Activated CD4-positive, alpha-beta T cell treated with anti-CD3 and anti-CD28 coated beads, Interleukin-2, Interleukin-6, amounts not matched to agents 100 ng/mL and 50 ng/mL, durations not matched to agents 16 hours and 8 hours (primary cell): ENCODE data around the gene GALNT16.
"Not testable (repeated sequence)": the region's sequence is repeated elsewhere in the genome, so short reads cannot be mapped to it uniquely, and the experiment has no call there.

Experiments
- DNase-seq: peaks from one replicate; pipeline ENCODE4 v3.0.0-alpha.2; 2020

GALNT16 gene

GRCh38 chr14:69287098-69288010 is 27.4 kb downstream of the GALNT16 start:
- DNase-seq = no peak

- no peak for DNase-seq
Measured at GRCh38 chr14:69288011-69288771, 28.2 kb downstream of the GALNT16 start.

- DNase-seq = no peak
Measured at GRCh38 chr14:69288956-69289705, 29.2 kb downstream of the GALNT16 start.

- DNase-seq = no peak
Measured at GRCh38 chr14:69289811-69290520, 30.0 kb downstream of the GALNT16 start.

DNA sequence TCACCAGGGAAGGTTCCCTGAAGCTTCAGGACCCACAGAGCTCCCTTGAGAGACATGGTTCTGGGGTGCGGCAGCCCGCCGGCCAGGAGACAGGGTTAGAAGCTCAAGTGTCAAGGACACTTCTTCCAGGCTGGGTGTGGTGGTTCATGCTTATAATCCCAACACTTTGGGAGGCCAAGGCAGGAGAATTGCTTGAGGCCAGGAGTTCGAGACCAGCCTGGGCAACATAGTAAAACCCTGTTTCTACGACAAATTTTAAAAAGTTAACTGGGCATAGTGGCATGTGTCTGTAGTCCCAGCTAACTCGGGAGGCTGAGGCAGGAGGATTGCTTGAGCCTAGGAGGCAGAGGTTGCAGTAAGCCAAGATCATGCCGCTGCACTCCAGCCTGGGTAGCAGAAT is 30.9 kb downstream of the GALNT16 start:
- not testable (repeated sequence) for DNase-seq

DNA sequence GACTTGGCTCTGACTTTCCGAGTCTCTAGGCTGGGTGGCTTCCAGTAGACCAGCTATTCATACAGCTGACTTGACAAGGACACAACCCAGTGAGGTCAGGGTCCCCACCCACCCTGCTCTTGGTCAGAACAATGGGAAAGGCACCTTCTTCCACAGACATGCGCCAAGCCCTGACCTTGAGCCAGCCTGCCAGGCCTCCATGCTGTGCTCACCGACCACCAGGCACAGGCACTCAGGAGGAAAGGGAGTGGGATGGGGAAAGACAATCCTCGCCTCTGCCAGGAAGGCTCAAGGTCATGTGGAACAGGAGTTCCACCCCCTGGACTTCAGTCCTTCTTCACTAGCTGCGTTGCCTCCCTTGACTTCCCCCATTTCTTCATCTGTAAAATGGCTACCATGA is 31.4 kb downstream of the GALNT16 start:
- DNase-seq = no peak

- no peak for DNase-seq
Measured at GRCh38 chr14:69291891-69292561, 32.1 kb downstream of the GALNT16 start.

DNA sequence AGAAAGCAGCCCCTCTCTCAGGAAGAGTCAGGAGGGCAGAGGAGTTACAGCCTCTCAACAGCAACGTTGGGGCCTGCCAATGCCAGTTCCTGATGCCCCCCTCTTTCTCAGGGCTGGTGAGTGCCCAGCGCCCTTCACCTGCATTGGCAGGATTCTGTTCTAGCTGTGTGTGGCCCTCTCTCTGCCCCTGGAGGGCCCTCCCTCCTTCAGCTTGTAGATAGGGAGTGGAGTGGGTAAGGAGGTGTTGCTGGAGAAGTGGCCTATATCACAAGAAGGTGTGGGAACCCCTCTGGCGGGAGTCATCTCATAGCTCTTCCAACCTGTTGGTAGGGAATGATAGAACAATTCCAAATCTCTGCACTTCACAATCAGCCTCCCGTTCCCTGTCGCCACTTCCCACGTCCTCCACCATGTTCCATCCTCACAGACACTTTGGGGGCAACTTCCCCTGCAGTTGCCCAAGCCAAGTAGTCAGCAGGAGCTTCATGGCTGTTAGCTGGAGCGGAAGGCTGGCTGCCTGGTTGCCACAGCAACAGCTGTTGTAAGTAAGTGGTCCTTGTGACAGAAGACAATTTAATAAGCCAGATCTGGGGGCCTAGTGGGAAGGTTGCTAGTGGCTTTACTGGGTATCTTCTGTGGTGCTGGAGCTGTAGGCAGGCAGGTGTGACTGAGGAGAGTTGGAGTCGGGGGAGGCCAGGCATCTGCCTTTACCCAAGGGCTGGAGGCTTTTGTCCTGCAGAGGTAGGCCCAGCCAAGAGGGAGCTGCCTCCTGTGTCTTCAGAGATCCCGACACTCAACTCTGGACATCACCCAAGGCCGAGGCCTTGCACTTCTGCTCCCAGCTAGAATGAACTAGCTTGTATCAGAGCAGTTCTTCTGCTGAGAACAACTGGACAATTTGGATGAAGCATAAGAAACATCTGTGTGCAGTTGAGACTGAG is 38.4 kb downstream of the GALNT16 start:
- no peak for DNase-seq

DNA sequence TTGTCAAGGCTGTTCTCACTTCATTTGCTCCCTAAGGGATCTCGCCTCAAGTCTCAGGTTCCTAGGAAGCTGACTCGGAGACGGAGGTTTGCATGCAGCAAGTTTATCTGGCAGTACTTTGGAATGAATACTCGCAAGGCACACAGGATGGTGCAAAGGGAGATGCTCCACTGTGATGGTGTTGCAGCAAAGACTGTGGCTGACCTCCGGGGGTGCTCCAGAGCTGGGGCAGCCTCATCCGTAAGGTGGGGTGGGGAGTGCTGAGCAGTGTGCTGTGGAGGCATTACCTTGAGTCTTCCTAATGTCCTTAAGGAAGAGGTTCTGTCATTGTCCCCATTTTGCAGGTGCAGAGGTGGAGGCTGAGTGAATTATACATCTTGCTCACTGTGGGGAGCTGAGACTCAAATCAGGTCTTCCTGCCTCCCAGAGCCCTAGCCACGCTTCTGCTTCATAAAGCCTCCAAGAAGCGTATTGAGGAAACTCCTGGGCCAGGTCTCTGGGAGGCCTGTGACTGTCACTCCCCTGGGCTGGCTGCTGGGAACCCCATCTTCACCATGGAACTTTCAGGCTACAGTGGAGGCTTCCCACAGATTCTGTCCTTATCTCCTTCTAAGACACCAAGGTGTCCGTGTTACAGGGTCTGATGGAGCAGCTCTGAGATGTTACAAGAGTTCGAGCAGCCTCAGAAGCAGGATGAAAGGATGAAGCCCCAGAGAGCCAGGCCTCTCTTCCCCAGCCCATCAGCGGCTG is 39.5 kb downstream of the GALNT16 start:
- DNase-seq = no peak

GRCh38 chr14:69300601-69301221 is 40.8 kb downstream of the GALNT16 start:
- DNase-seq = no peak

GRCh38 chr14:69303086-69303485 is 43.1 kb downstream of the GALNT16 start:
- no peak for DNase-seq

- DNase-seq = no peak
Measured at GRCh38 chr14:69312608-69313007, 52.6 kb downstream of the GALNT16 start.

GRCh38 chr14:69313176-69313575 is 53.2 kb downstream of the GALNT16 start:
- no peak for DNase-seq

DNA sequence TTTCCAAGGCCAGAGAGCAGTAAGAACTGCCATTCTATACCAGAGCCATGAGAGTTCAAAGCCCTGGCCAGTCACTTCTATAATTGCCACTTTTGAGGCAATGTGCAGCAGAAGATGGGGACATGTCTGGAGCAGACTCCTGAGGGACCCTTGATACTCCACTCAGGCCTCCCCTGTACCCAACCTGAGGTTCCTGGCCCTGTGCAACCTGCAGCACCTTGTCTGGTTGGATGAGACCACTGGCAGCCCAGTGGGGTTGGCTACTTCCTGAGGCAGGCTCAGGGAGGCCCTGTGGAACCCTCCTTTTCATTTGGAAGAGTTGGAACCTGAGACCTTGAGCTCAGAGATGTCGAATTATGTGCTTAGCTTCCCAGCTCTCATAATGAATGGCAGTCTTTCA is 54.4 kb downstream of the GALNT16 start:
- DNase-seq = no peak

GRCh38 chr14:69315301-69315700 is 55.3 kb downstream of the GALNT16 start:
- DNase-seq = no peak

- no peak for DNase-seq
Measured at GRCh38 chr14:69316449-69317101, 56.6 kb downstream of the GALNT16 start.

DNA sequence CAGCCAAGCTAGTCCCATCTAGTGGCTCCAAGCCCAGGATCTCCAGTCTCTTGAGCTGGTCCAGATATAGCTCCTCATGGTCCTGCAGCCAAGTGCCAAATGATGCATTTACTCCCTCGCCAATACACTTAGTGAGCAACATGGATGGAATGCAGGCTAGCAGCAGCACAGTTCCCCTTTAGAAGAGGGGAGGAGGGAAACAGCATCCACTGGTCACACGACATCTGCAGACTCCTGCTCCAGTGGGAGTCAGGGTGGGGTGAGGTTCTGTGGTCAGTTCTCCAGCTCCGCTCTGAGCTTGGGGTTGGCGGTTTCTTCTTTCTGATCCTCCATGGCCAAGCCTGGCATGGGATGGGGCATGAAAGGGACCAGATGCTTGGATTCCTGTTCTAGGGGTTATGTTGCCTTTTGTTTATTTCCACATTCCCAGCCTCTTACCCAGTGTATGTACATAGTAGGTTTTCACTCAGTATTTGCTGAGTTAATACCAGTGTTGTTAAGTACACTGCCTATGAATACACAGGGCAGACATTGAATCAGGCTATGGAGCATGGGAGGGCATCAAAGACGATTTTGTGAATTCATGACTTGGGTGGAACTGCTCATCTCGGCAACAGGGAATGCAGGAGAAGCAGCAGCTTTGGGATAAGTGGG is 57.3 kb downstream of the GALNT16 start:
- DNase-seq = no peak

GRCh38 chr14:69317780-69318179 is 57.8 kb downstream of the GALNT16 start:
- no peak for DNase-seq

DNA sequence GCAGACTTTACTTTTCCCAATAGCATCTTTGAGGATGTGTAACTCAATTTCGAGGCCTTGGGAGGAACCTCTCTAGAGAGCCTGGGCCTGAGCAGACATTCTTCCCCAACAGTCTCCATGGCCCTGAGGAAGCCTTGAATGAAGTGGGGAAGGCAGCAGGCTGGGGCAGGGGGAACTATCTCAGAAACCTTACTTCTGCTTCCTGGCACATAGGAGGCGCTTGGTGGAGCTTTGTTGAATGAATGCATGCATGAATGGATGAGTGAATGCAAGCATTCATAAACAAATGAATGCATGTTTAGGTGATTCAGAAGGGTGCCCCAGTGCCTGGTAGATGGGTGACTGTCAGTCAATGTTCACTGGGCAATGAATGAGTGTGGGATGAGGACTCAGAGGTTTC is 58.3 kb downstream of the GALNT16 start:
- no peak for DNase-seq
